Liver (tissue), 3 donors: ENCODE measurements around the gene ZFP57.

Experiments
- CTCF ChIP-seq: fragments of 150-350 bp; IDR thresholded peaks from 2 replicates; pipeline ENCODE4 v1.5.1; 2017; ENCODE audit warnings: improper control_type of control experiment, low read depth, low read length; ENCODE audit not compliant: missing input control
- GABPA ChIP-seq, 2 donors: IDR thresholded peaks in 1 of 2; conservative IDR thresholded peaks in 1 of 2; 2 replicates each; pipeline ENCODE4 v1.6.1; 2016; ENCODE audit warnings: antibody characterized with exemption in 2 of 2, mild to moderate bottlenecking in 1 of 2, moderate library complexity in 1 of 2
- RAD21 ChIP-seq, 2 donors: IDR thresholded peaks; 2 replicates each; pipeline ENCODE4 v1.6.1; 2016; ENCODE audit warnings: antibody characterized with exemption in 2 of 2, mild to moderate bottlenecking in 2 of 2
- YY1 ChIP-seq: IDR thresholded peaks from 2 replicates; pipeline ENCODE4 v1.6.1; 2016; ENCODE audit warnings: antibody characterized with exemption, mild to moderate bottlenecking
- ZBTB33 ChIP-seq: IDR thresholded peaks from 2 replicates; pipeline ENCODE4 v1.6.1; 2016; ENCODE audit warnings: antibody characterized with exemption
- donor health status: healthy.
- donor health status: healthy.

GRCh38 chr6:29666826-29667130 is 14.2 kb downstream of the ZFP57 start:
- TF ChIP-seq CTCF: no peak
- TF ChIP-seq ZBTB33: no peak
- no peak for TF ChIP-seq GABPA (IDR thresholded peaks at IDR 0.05 in 1 of 2, conservative IDR thresholded peaks at IDR 0.05 in 1 of 2)
- TF ChIP-seq YY1: no peak
- no peak for TF ChIP-seq RAD21 (IDR thresholded peaks at IDR 0.05)
